ENCODE data around the gene HPX. TPM values are rescaled to one million over a fixed set of nuclear protein-coding genes. Genes with fewer than 3 reads are reported as not detected.

Gene HPX
- under 1 TPM; 0.29 to 0.76 (median 0.55) TPM for total RNA-seq (2021; fragmentation: NEBNext Ultra II Directional; extraction: Animal tissue kit (Norgen Biotek cat#: 25700))
- long read RNA-seq = 0 reads

GRCh38 chr11:6440906-6441358 is at the start of gene HPX:
Gene HPX, minus strand, starts transcription at chr11:6440987. Its CDS starts 24 bp downstream, at chr11:6440963.
- H3K4me1 Mint-ChIP-seq (ENCODE audit: low read depth) = no peaks in the 10 kb centered on the region
- no peak for DNase-seq
- H3K36me3 Mint-ChIP-seq (ENCODE audit: low read depth) = no peaks in the 10 kb centered on the region
- no peak within 1 kb of the TSS for H3K4me3 Mint-ChIP-seq
- no peaks in the 10 kb centered on the region for H3K9me3 Mint-ChIP-seq
- H3K27ac Mint-ChIP-seq = no peak within 1 kb of the TSS
- no peak for TF ChIP-seq CTCF (IDR thresholded peaks at IDR 0.05)
- no peaks in the 10 kb centered on the region for H3K27me3 Mint-ChIP-seq (ENCODE audit: insufficient read depth)

- no peak for TF ChIP-seq CTCF (IDR thresholded peaks at IDR 0.05)
- no peak overlapping the region for H3K27ac Mint-ChIP-seq
- H3K36me3 Mint-ChIP-seq (ENCODE audit: low read depth) = peaks cover 4% of the 10 kb centered on the region
- no peak for DNase-seq
- no peaks in the 10 kb centered on the region for H3K4me1 Mint-ChIP-seq (ENCODE audit: low read depth)
- H3K4me3 Mint-ChIP-seq = no peak overlapping the region
- H3K9me3 Mint-ChIP-seq = no peaks in the 10 kb centered on the region
- H3K27me3 Mint-ChIP-seq (ENCODE audit: insufficient read depth) = peaks cover 3% of the 10 kb centered on the region; the same call in 1 of the 2 replicates
These were observed 48.5 kb upstream of the HPX start for GRCh38 chr11:6489306-6489705.

- TF ChIP-seq CTCF (IDR thresholded peaks at IDR 0.05) = no peak
- no peak overlapping the region for H3K4me3 Mint-ChIP-seq
- no peak overlapping the region for H3K27ac Mint-ChIP-seq
- H3K9me3 Mint-ChIP-seq = no peaks in the 10 kb centered on the region
- no peaks in the 10 kb centered on the region for H3K4me1 Mint-ChIP-seq (ENCODE audit: low read depth)
- H3K36me3 Mint-ChIP-seq (ENCODE audit: low read depth) = peaks cover 4% of the 10 kb centered on the region
- peaks cover 3% of the 10 kb centered on the region; the same call in 1 of the 2 replicates for H3K27me3 Mint-ChIP-seq (ENCODE audit: insufficient read depth)
- DNase-seq = no peak
These were observed 48.0 kb upstream of the HPX start for GRCh38 chr11:6488821-6489220.

- H3K27me3 Mint-ChIP-seq (ENCODE audit: insufficient read depth) = peaks cover 3% of the 10 kb centered on the region; the same call in 1 of the 2 replicates
- H3K9me3 Mint-ChIP-seq = no peaks in the 10 kb centered on the region
- H3K36me3 Mint-ChIP-seq (ENCODE audit: low read depth) = peaks cover 8% of the 10 kb centered on the region
- no peak for TF ChIP-seq CTCF (IDR thresholded peaks at IDR 0.05)
- DNase-seq = no peak
- H3K4me1 Mint-ChIP-seq (ENCODE audit: low read depth) = peaks cover 3% of the 10 kb centered on the region
- H3K4me3 Mint-ChIP-seq = no peak overlapping the region
- H3K27ac Mint-ChIP-seq = no peak overlapping the region
These were observed 47.6 kb upstream of the HPX start for GRCh38 chr11:6488342-6488741.

- Mint-ChIP-seq H3K4me1 (ENCODE audit: low read depth) (peaks cover 15% of the 10 kb centered on the region), H3K27me3 (ENCODE audit: insufficient read depth) (peaks cover 3% of the 10 kb centered on the region; the same call in 1 of the 2 replicates), H3K36me3 (ENCODE audit: low read depth) (peaks cover 22% of the 10 kb centered on the region), H3K4me3 (no peak overlapping the region), H3K27ac (no peak overlapping the region), H3K9me3 (no peaks in the 10 kb centered on the region)
- no peak for DNase-seq
- TF ChIP-seq CTCF (IDR thresholded peaks at IDR 0.05) = no peak
These were observed 46.2 kb upstream of the HPX start for GRCh38 chr11:6486938-6487337.
